ENCODE data around the gene EPHB2. TPM values are rescaled to one million over a fixed set of nuclear protein-coding genes. Genes with fewer than 3 reads are reported as not detected.

The EPHB2 gene
- total RNA-seq, 3 donors from 2014 or later: 22.7 to 76.7 (median 70.8) TPM

DNA sequence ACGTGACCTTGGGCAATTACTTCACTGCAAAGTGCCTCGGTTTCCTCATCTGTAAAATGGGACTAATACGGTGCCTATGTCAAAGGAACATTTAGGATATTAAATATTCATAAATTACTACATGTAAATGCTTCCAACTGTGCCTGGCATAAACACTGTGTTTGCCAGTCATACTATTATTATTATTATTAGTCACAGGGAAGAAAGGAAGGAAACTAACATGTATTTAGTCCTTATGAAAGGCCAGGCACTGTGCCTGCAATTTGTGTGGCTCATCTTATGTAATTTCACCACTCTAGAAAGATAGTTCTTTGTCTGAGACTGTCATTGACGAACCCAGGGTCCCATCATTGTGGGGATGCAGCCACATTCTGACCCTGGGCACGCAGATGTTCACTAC lies 45.0 kb downstream of the EPHB2 start:
- ATAC-seq: no peak
- Histone ChIP-seq H3K4me1 (ENCODE audit: low read depth) (peaks cover 8% of the 10 kb centered on the region), H3K36me3 (ENCODE audit: low read depth) (no peaks in the 10 kb centered on the region), H3K4me3 (no peak overlapping the region), H3K9me3 (no peaks in the 10 kb centered on the region)
- DNase-seq: no peak
- intact Hi-C loops (cut with DNase I, micrococcal nuclease): no loop called here
- TF ChIP-seq, protein P1, sequence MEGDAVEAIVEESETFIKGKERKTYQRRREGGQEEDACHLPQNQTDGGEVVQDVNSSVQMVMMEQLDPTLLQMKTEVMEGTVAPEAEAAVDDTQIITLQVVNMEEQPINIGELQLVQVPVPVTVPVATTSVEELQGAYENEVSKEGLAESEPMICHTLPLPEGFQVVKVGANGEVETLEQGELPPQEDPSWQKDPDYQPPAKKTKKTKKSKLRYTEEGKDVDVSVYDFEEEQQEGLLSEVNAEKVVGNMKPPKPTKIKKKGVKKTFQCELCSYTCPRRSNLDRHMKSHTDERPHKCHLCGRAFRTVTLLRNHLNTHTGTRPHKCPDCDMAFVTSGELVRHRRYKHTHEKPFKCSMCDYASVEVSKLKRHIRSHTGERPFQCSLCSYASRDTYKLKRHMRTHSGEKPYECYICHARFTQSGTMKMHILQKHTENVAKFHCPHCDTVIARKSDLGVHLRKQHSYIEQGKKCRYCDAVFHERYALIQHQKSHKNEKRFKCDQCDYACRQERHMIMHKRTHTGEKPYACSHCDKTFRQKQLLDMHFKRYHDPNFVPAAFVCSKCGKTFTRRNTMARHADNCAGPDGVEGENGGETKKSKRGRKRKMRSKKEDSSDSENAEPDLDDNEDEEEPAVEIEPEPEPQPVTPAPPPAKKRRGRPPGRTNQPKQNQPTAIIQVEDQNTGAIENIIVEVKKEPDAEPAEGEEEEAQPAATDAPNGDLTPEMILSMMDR (IDR thresholded peaks at IDR 0.05): no peak

DNA sequence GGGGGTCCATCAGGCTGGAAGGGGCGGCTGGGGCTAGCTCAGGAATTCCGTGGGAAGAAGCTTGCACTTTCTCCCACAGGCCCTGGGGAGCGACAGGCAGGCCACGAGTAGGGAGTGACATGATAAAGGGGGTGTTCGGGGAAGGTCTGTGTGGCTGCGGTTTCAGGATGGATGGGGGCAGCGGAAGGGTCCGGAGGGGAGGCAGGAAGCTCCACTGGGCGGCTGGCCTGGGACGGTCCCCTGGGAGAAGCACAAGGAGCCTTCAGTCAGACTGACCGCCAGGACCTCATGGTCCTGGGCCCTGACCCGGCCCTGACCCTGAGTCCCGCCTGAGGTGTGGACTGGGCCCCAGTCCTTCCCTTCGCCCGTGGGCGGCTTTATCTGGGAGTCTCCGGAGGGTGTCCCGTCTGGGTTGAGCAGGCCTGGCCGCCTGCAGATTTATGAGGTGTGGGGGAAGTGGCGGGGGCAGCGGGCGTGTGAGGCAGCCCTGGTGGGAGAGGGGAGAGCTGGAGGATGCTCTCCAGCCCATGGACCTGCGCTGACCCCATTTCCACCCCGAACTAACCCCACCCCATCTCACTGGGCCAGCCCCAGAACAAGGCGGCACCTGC lies 45.6 kb downstream of the EPHB2 start:
- DNase-seq (no peak), ATAC-seq (peak; percentile 11)
- peaks cover 3% of the 10 kb centered on the region for H3K4me1 ChIP-seq (ENCODE audit: low read depth)
- no peaks in the 10 kb centered on the region for H3K9me3 ChIP-seq
- TF ChIP-seq, protein P1 (IDR thresholded peaks at IDR 0.05): no peak
- no peaks in the 10 kb centered on the region for H3K36me3 ChIP-seq (ENCODE audit: low read depth)
- intact Hi-C loops (cut with DNase I, micrococcal nuclease): no loop called here
- no peak overlapping the region for H3K4me3 ChIP-seq

DNA sequence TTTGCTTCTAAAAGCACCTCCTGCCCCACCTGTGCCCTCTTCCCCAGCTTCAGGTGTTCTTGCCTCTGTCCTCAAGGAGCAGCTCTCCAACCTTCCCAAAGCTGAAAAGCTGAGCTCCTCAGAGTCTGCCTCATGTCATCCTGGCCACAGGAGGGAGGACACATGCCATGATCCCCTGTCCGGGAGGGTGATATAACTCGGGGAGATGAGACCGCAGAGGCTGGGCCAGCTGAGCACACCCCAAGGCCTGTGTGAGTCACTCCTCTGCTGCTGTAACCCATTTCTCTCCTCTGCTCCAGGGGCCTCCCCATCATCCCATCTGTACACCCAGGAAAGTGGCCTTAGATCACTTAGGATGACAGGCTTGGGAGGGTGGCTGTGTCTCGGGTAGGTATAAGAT lies 49.8 kb downstream of the EPHB2 start:
- DNase-seq: no peak
- TF ChIP-seq, protein P1 (IDR thresholded peaks at IDR 0.05): no peak
- Histone ChIP-seq H3K4me3 (no peak overlapping the region), H3K9me3 (no peaks in the 10 kb centered on the region), H3K36me3 (ENCODE audit: low read depth) (no peaks in the 10 kb centered on the region), H3K4me1 (ENCODE audit: low read depth) (no peaks in the 10 kb centered on the region)
- intact Hi-C loops (cut with DNase I, micrococcal nuclease): no loop called here
- peak; percentile 7 for ATAC-seq

DNA sequence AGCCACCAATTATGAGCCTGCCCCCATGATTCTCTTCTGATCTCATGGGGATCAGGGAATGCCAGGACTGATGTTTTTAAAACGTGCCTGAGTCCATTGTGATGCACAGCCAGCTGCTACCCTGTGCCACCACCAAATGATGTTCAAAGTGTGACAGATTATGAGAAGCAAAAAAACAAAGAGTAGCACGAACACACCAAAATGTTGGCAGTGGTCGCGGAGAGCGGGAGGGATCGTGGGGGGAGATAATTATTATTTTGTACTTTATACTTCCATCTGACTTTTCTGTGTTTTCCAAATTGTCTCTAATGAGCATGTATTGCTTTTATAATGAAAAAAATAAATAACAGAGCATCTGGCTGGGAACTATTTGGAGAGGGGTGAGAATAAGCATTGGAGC lies 50.5 kb downstream of the EPHB2 start:
- Histone ChIP-seq H3K36me3 (ENCODE audit: low read depth) (no peaks in the 10 kb centered on the region), H3K4me1 (ENCODE audit: low read depth) (no peaks in the 10 kb centered on the region), H3K9me3 (no peaks in the 10 kb centered on the region), H3K4me3 (no peak overlapping the region)
- no peak for DNase-seq
- no peak for ATAC-seq
- TF ChIP-seq, protein P1 (IDR thresholded peaks at IDR 0.05): no peak
- intact Hi-C loops (cut with DNase I, micrococcal nuclease): no loop called here

DNA sequence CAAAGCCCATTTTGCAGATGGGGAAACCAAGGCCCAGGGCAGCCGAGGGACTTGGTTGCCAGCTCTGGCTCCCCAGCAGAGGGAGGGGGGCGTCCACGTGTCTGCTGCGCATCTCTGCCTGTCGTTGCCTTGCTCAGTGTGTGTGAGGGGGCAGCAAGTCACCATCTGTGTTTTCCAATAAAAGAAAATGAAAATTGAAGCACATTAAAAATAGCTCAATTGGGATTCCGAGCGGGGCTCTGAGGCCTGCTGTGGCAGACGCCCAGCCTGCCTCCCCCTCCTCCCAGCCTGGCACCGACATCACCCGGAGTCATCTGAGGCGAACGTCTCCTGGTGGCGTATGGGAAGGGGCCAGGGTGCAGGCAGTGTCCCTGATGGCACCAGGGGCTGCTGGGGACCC lies 51.2 kb downstream of the EPHB2 start:
- Histone ChIP-seq H3K4me3 (no peak overlapping the region), H3K36me3 (ENCODE audit: low read depth) (no peaks in the 10 kb centered on the region), H3K9me3 (no peaks in the 10 kb centered on the region), H3K4me1 (ENCODE audit: low read depth) (no peaks in the 10 kb centered on the region)
- DNase-seq: no peak
- TF ChIP-seq, protein P1 (IDR thresholded peaks at IDR 0.05): no peak
- no peak for ATAC-seq
- intact Hi-C loops (cut with DNase I, micrococcal nuclease): no loop called here
